GM21381 (cell line): ENCODE data around the gene NOP9.
"Not testable (repeated sequence)": the region's sequence is repeated elsewhere in the genome, so short reads cannot be mapped to it uniquely, and the experiment has no call there.

Experiments
- ATAC-seq: cut with Tn5 transposase; IDR thresholded peaks from one replicate; pipeline ENCODE4 v1.9.1; 2021; ENCODE audit warnings: mild to moderate bottlenecking, moderate library complexity; ENCODE audit not compliant: unreplicated experiment

NOP9 gene

GRCh38 chr14:24323341-24323740 is 23.7 kb downstream of the NOP9 start:
- ATAC-seq, result no peak

GRCh38 chr14:24324024-24324423 is 24.4 kb downstream of the NOP9 start:
- no peak for ATAC-seq

- ATAC-seq, result no peak
These were observed 25.4 kb downstream of the NOP9 start for GRCh38 chr14:24325041-24325530.

- ATAC-seq, result no peak
These were observed 26.3 kb downstream of the NOP9 start for GRCh38 chr14:24325963-24326362.

- ATAC-seq, result no peak
These were observed 27.7 kb downstream of the NOP9 start for GRCh38 chr14:24327303-24327702.

- not testable (repeated sequence) for ATAC-seq
These were observed 28.3 kb downstream of the NOP9 start for GRCh38 chr14:24327914-24328313.

- no peak for ATAC-seq
These were observed 29.5 kb downstream of the NOP9 start for GRCh38 chr14:24329073-24329663.

- no peak for ATAC-seq
These were observed 30.1 kb downstream of the NOP9 start for GRCh38 chr14:24329736-24330135.

- no peak for ATAC-seq
These were observed 31.5 kb downstream of the NOP9 start for GRCh38 chr14:24330973-24331674.

GRCh38 chr14:24331731-24332267 is 32.1 kb downstream of the NOP9 start:
- no peak for ATAC-seq

GRCh38 chr14:24332268-24332993 is 32.8 kb downstream of the NOP9 start:
- peak; percentile 74 for ATAC-seq

- ATAC-seq, result no peak
These were observed 35.0 kb downstream of the NOP9 start, which contains the start of gene ADCY4 for GRCh38 chr14:24334431-24335291. Gene ADCY4, minus strand, starts transcription at chr14:24335071. Its CDS starts 419 bp downstream, at chr14:24334652.

- ATAC-seq, result no peak
These were observed 36.0 kb downstream of the NOP9 start for GRCh38 chr14:24335461-24336171.

- no peak for ATAC-seq
These were observed 37.6 kb downstream of the NOP9 start for GRCh38 chr14:24337144-24337823.

- ATAC-seq, result no peak
These were observed 38.1 kb downstream of the NOP9 start for GRCh38 chr14:24337824-24338175.

GRCh38 chr14:24338843-24339242 is 39.2 kb downstream of the NOP9 start:
- ATAC-seq, result no peak

- ATAC-seq, result peak; percentile 81
These were observed 39.9 kb downstream of the NOP9 start, which contains the start of gene RIPK3 for GRCh38 chr14:24339284-24340151. Gene RIPK3, minus strand, starts transcription at chr14:24339991. Its CDS starts 165 bp downstream, at chr14:24339826.

GRCh38 chr14:24340606-24341005 is 41.0 kb downstream of the NOP9 start:
- ATAC-seq, result no peak
